ENCODE results near the gene BICDL2.

Gene BICDL2

GRCh38 chr16:3045758-3046640 lies 9.3 kb upstream of the BICDL2 start, which contains the start of gene MMP25:
Gene MMP25 (plus strand): TSS chr16:3046561. CDS start chr16:3046918, 357 bp downstream.
- no peak for DNase-seq

- no peak for DNase-seq
These were observed 8.0 kb upstream of the BICDL2 start for GRCh38 chr16:3044708-3045107.

- no peak for DNase-seq
These were observed 5.6 kb upstream of the BICDL2 start for GRCh38 chr16:3042376-3042775.

GRCh38 chr16:3038896-3039295 lies 2.2 kb upstream of the BICDL2 start:
- no peak for DNase-seq

GRCh38 chr16:3038256-3038655 lies 1.5 kb upstream of the BICDL2 start:
- no peak for DNase-seq

- DNase-seq: no peak
These were observed 595 bp downstream of the BICDL2 start for GRCh38 chr16:3035972-3036725.

GRCh38 chr16:3035289-3035971 lies 1.3 kb downstream of the BICDL2 start:
- no peak for DNase-seq

- DNase-seq: no peak
These were observed 4.1 kb downstream of the BICDL2 start for GRCh38 chr16:3032624-3033023.

GRCh38 chr16:3030222-3031212 lies 6.2 kb downstream of the BICDL2 start:
- no peak for DNase-seq

- no peak for DNase-seq
These were observed 7.1 kb downstream of the BICDL2 start for GRCh38 chr16:3029491-3030221.

- no peak for DNase-seq
These were observed 7.9 kb downstream of the BICDL2 start for GRCh38 chr16:3028716-3029319.

- DNase-seq: peak; percentile 85
These were observed 8.6 kb downstream of the BICDL2 start for GRCh38 chr16:3027983-3028715.

GRCh38 chr16:3027489-3027795 lies 9.3 kb downstream of the BICDL2 start:
- no peak for DNase-seq

- DNase-seq: no peak
These were observed 9.9 kb downstream of the BICDL2 start for GRCh38 chr16:3026609-3027488.

GRCh38 chr16:3026003-3026378 lies 10.8 kb downstream of the BICDL2 start:
- DNase-seq: no peak

GRCh38 chr16:3025032-3026002 lies 11.4 kb downstream of the BICDL2 start:
- no peak for DNase-seq

- peak; percentile 97 for DNase-seq
These were observed 12.9 kb downstream of the BICDL2 start, which contains the start of the genes HCFC1R1 and THOC6 for GRCh38 chr16:3023669-3024478. Gene HCFC1R1 (minus strand): TSS chr16:3023942. CDS start chr16:3023941, 1 bp downstream. Gene THOC6 (plus strand): TSS chr16:3024035. CDS start chr16:3024327, 292 bp downstream.
